ENCODE results near the gene BCL7B.

- TF ChIP-seq CTCF (IDR thresholded peaks at IDR 0.05): no peak
- TF ChIP-seq POLR2A (IDR thresholded peaks at IDR 0.05): no peak
Measured at GRCh38 chr7:73519867-73520672, 37.4 kb downstream of the BCL7B start.

Data from uterus (tissue), 2 donors.